ENCODE data around the gene NRF1.

Gene NRF1

DNA sequence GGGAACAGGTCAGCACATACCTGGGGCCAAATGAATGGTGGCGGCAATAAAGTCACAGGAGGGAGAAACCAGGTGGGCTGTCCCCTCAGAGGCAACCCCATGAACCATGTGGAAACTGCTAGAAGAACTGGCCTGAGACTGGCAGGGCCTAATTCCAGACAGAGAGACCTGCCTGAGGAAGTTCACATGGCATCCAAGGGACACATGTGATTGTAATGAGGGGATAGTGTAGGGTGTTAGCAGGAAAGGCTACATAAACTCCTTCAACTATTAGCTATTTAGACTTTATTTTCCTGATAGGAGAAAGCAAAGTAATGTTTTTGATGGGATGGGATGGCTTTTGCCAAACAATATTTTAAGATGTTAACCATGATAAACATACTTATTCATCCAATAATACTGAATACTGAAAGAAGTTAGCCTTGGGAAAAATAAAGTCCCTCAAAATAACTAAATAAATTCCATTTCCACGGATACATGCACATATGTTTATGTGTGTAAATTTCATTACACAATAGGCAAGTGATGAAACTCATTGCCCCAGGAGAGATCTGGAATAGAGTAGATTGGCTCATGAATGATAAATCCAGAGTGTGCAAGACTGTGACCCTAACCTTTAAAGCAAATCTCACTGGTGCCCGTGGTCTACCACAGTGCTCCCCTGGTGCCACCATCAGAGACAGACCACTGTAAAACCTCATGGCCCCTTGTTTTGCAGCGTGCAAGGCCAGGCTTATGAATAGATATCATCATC is 137.0 kb downstream of the NRF1 start:
- no peak overlapping the region for H3K27ac ChIP-seq
- TF ChIP-seq ZFX (IDR thresholded peaks at IDR 0.05), result no peak
- TF ChIP-seq, protein P1, sequence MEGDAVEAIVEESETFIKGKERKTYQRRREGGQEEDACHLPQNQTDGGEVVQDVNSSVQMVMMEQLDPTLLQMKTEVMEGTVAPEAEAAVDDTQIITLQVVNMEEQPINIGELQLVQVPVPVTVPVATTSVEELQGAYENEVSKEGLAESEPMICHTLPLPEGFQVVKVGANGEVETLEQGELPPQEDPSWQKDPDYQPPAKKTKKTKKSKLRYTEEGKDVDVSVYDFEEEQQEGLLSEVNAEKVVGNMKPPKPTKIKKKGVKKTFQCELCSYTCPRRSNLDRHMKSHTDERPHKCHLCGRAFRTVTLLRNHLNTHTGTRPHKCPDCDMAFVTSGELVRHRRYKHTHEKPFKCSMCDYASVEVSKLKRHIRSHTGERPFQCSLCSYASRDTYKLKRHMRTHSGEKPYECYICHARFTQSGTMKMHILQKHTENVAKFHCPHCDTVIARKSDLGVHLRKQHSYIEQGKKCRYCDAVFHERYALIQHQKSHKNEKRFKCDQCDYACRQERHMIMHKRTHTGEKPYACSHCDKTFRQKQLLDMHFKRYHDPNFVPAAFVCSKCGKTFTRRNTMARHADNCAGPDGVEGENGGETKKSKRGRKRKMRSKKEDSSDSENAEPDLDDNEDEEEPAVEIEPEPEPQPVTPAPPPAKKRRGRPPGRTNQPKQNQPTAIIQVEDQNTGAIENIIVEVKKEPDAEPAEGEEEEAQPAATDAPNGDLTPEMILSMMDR (conservative IDR thresholded peaks at IDR 0.05), result no peak

DNA sequence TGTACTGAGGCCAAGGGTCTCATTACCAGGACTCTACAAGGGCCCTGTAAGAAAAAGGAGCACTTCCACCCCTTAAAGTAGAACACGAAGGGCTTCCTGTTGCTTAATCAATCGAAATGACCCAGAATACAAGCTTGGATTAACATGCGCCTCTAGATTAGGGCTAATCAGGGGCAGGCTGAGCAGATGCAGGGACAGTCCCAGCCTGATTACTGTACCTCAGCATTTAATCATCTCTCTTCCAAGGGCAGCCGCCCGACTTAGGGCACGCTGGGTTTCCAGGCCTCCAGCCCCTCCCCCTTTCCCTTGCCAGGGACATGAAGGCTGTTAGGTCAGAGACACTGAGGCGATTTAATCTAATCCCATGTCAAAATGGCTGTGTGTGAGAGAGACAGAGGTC is 138.6 kb downstream of the NRF1 start:
- H3K27ac ChIP-seq, result no peak overlapping the region
- TF ChIP-seq, protein P1 (conservative IDR thresholded peaks at IDR 0.05), result no peak
- TF ChIP-seq ZFX (IDR thresholded peaks at IDR 0.05), result no peak

DNA sequence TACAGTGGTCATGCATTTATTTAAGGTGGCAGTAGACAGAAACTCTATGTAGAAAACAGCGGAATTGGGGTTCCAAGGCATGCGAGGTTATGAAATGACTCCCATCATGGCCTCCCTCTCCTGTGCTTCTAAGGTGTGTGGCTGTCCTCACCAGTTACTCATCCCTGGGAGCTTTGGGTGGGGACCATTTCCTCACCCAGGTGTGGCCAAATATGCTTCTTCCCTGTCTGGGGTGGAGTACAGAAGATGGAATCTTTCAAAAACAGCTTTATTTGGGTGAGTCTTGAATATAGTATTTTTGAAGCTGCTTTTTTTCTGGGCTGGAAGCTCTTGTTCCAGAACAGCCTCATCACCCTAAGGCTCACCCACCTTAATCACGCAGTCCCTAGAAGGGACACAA is 139.0 kb downstream of the NRF1 start:
- no peak overlapping the region for H3K27ac ChIP-seq
- TF ChIP-seq ZFX (IDR thresholded peaks at IDR 0.05), result no peak
- TF ChIP-seq, protein P1 (conservative IDR thresholded peaks at IDR 0.05), result no peak

DNA sequence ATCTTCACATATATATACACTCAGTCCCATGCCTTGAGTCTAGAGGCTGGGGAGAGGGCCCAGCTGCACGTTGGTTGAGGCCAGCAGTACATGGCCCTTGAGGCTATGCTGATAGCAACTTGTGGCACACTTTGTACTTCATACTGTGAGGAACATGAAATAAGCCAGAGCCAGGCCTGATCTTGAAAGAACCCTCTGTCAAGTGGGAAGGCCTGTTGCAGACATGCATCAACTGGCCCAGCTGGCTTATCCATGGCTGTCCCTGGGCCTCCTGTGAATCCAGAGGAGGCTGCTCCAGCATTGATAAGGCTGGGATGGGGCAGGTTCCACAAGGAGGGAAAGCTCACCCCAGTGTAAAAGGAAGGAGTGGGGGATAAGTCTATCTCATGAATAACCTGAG is 140.4 kb downstream of the NRF1 start:
- TF ChIP-seq ZFX (IDR thresholded peaks at IDR 0.05), result no peak
- TF ChIP-seq, protein P1 (conservative IDR thresholded peaks at IDR 0.05), result no peak
- H3K27ac ChIP-seq, result no peak overlapping the region

DNA sequence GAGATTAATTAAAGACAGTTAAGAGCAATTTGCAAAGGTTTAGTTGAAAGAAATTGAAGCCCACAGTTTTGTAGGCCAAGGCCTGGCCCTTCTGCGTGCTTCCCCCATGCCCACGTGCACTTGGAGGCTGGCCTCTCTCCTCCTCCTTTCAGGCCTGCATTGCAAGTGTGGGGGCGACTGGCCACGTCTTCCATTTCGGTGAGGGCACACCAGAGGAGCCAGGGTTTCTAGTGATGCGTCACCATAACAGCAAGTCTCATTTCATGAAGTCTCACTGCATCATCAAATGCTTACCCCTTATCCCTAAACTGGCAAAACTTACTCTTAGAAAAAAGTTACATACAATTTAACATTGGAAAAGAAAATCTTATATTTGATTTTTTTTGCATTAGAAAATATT is 141.2 kb downstream of the NRF1 start:
- TF ChIP-seq ZFX (IDR thresholded peaks at IDR 0.05), result no peak
- H3K27ac ChIP-seq, result no peak overlapping the region

DNA sequence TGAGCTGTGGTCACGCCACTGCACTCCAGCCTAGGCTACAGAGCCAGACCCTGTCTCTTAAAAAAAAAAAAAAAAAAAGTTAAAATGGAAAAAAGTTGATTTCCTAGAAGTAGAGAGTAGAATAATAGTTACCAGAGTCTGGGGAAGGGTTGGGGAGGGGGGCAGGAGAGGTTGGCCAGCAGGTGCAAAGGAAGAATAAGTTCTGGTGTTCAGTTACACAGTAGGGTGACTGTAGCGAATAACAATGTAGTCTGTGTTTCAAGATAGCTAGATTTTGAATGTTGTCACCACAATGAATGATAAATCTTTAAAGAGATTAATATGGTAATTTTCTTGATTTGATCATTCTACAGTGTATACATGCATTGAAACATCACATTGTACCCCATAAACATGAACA is 142.9 kb downstream of the NRF1 start:
- TF ChIP-seq, protein P1 (conservative IDR thresholded peaks at IDR 0.05), result no peak
- no peak for TF ChIP-seq ZFX (IDR thresholded peaks at IDR 0.05)
- H3K27ac ChIP-seq, result no peak overlapping the region

DNA sequence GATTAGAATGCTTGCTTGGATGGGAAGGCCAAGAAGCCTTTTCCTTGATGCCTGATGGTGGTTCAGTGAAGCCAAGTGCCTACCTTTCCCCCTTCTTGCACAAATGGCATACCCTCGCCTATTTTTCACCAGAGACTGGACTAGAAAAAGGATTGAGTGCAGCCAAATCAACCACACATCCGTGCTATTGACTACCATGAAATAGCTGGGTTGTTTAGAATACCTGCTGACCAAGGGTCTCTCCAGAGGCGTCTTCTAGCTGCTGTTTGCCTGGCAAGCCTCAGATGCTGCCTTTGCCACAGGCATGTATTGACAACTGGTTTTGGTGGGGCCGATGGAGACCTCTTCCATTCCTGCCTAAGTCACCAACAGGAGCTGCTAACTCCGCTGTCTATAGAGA is 146.5 kb downstream of the NRF1 start:
- no peak for TF ChIP-seq ZFX (IDR thresholded peaks at IDR 0.05)
- TF ChIP-seq, protein P1 (conservative IDR thresholded peaks at IDR 0.05), result no peak
- no peak overlapping the region for H3K27ac ChIP-seq

DNA sequence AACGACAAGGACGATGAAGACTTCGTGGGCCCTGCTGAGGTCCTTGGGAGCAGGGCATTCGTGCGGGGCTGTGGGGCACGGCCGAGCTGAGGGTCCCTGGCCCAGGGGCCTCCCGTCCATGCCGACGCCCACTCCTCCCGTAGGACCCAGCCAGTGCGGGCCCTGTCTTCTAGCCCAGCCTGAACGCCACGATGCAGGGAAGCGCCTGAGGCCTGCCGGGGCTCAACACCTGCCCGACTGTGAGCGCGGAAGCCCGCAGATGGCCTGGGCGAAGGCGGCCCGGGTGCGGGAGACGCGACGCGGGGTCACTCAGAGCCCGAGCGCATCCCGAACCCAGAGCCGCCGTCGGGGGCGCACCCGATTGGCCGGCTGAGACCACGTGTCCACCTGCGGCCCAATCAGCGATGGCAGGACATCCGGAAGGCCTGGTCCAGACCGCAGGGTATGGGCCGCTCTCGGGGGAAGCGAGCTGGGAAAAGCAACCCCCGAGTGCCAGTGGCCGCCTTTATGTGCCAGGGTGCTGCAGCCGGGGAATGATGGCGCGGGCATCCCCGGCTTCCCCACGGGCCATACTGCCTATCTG is 151.0 kb downstream of the NRF1 start:
- TF ChIP-seq, protein P1 (conservative IDR thresholded peaks at IDR 0.05), result no peak
- TF ChIP-seq ZFX (IDR thresholded peaks at IDR 0.05), result no peak
- H3K27ac ChIP-seq, result no peak overlapping the region
